ENCODE data around the gene ZNF581. TPM values are rescaled to one million over a fixed set of nuclear protein-coding genes. Genes with fewer than 3 reads are reported as not detected.

The ZNF581 gene
- total RNA-seq, 3 donors from 2014 or later, result 15.2 to 22.5 (median 20.1) TPM

GRCh38 chr19:55661826-55662225 lies 18.4 kb downstream of the ZNF581 start:
- ATAC-seq, result no peak
- peaks cover 19% of the 10 kb centered on the region for H3K4me1 ChIP-seq (ENCODE audit: low read depth)
- no peaks in the 10 kb centered on the region for H3K9me3 ChIP-seq
- intact Hi-C loops (cut with DNase I, micrococcal nuclease), result no loop called here
- H3K4me3 ChIP-seq, result no peak overlapping the region
- DNase-seq, result no peak
- peaks cover 26% of the 10 kb centered on the region for H3K36me3 ChIP-seq (ENCODE audit: low read depth)
- no peak for TF ChIP-seq CTCF (IDR thresholded peaks at IDR 0.05)

GRCh38 chr19:55663846-55664536 lies 20.5 kb downstream of the ZNF581 start:
- H3K9me3 ChIP-seq, result no peaks in the 10 kb centered on the region
- DNase-seq (no peak), ATAC-seq (no peak)
- no peak overlapping the region for H3K4me3 ChIP-seq
- H3K4me1 ChIP-seq (ENCODE audit: low read depth), result no peaks in the 10 kb centered on the region
- intact Hi-C loops (cut with DNase I, micrococcal nuclease), result no loop called here
- H3K36me3 ChIP-seq (ENCODE audit: low read depth), result peaks cover 26% of the 10 kb centered on the region
- TF ChIP-seq CTCF (IDR thresholded peaks at IDR 0.05), result no peak

- Histone ChIP-seq H3K9me3 (no peaks in the 10 kb centered on the region), H3K36me3 (ENCODE audit: low read depth) (peaks cover 26% of the 10 kb centered on the region), H3K4me1 (ENCODE audit: low read depth) (no peaks in the 10 kb centered on the region), H3K4me3 (no peak overlapping the region)
- intact Hi-C loops (cut with DNase I, micrococcal nuclease), result no loop called here
- TF ChIP-seq CTCF (IDR thresholded peaks at IDR 0.05), result no peak
- DNase-seq, result no peak
- no peak for ATAC-seq
These were observed 23.0 kb downstream of the ZNF581 start for GRCh38 chr19:55666343-55667005.

- Histone ChIP-seq H3K4me3 (no peak overlapping the region), H3K4me1 (ENCODE audit: low read depth) (no peaks in the 10 kb centered on the region), H3K36me3 (ENCODE audit: low read depth) (peaks cover 26% of the 10 kb centered on the region), H3K9me3 (no peaks in the 10 kb centered on the region)
- ATAC-seq, result no peak
- DNase-seq, result no peak
- intact Hi-C loops (cut with DNase I, micrococcal nuclease), result no loop called here
- TF ChIP-seq CTCF (IDR thresholded peaks at IDR 0.05), result no peak
These were observed 23.5 kb downstream of the ZNF581 start for GRCh38 chr19:55667006-55667381.

GRCh38 chr19:55667511-55667910 lies 24.1 kb downstream of the ZNF581 start:
- TF ChIP-seq CTCF (IDR thresholded peaks at IDR 0.05), result no peak
- ATAC-seq (no peak), DNase-seq (no peak)
- no peaks in the 10 kb centered on the region for H3K9me3 ChIP-seq
- no peak overlapping the region for H3K4me3 ChIP-seq
- peaks cover 26% of the 10 kb centered on the region for H3K36me3 ChIP-seq (ENCODE audit: low read depth)
- intact Hi-C loops (cut with DNase I, micrococcal nuclease), result no loop called here
- H3K4me1 ChIP-seq (ENCODE audit: low read depth), result no peaks in the 10 kb centered on the region
